GM12801 (cell line): ENCODE data around the gene PLEKHA1.

Experiments used
- TF ChIP-seq, protein P1 (sequence below): IDR thresholded peaks from one replicate; pipeline ENCODE4 v1.5.1; 2011; ENCODE audit warnings: control low read depth; ENCODE audit not compliant: insufficient read length; ENCODE audit errors: extremely low read depth

PLEKHA1 gene

GRCh38 chr10:122373721-122374120 lies 787 bp upstream of the PLEKHA1 start:
- TF ChIP-seq, protein P1, sequence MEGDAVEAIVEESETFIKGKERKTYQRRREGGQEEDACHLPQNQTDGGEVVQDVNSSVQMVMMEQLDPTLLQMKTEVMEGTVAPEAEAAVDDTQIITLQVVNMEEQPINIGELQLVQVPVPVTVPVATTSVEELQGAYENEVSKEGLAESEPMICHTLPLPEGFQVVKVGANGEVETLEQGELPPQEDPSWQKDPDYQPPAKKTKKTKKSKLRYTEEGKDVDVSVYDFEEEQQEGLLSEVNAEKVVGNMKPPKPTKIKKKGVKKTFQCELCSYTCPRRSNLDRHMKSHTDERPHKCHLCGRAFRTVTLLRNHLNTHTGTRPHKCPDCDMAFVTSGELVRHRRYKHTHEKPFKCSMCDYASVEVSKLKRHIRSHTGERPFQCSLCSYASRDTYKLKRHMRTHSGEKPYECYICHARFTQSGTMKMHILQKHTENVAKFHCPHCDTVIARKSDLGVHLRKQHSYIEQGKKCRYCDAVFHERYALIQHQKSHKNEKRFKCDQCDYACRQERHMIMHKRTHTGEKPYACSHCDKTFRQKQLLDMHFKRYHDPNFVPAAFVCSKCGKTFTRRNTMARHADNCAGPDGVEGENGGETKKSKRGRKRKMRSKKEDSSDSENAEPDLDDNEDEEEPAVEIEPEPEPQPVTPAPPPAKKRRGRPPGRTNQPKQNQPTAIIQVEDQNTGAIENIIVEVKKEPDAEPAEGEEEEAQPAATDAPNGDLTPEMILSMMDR = no peak

DNA sequence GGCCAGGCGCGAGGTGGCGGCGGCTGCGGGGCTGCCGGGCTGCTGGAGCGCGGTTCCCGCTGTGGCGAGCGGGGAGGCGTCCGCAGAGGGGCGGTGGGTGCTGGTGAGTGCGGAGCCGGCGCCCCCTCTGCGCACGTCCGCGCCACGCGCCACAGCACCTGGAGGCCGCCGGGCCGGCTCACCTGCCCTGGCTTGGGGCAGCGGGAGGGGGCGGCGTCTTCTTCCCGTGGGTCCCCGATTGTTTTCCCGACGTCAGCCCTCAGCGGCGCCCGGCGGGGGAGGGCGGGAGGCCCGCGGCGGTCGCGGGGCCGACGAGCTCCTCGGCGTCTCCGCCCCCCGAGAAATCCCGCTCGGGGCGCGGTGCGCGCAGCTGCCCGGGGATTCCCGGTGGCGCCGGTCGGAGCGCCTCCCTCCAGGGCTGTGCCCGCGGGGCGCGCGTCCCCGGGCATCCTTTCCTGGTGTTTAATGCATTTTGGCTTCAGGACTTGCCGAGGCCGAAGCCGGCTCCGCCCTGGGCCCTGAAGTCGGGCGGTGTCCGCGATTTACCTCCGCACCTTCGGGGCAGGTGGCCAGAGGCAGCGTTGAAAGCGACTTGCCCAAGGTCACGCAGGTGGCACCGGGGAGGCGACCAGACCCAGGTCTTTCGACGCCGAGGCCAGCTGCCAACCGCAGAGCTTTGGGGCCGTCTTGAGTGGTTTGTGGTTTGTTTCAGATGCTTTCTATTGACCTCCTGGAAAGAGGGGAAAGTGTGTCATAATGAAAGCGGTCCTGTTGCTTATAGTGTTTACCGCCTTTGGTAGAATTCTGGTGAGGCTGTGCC lies 561 bp downstream of the PLEKHA1 start:
- TF ChIP-seq, protein P1 = no peak

GRCh38 chr10:122375679-122376160 lies 1.2 kb downstream of the PLEKHA1 start:
- TF ChIP-seq, protein P1 = no peak

DNA sequence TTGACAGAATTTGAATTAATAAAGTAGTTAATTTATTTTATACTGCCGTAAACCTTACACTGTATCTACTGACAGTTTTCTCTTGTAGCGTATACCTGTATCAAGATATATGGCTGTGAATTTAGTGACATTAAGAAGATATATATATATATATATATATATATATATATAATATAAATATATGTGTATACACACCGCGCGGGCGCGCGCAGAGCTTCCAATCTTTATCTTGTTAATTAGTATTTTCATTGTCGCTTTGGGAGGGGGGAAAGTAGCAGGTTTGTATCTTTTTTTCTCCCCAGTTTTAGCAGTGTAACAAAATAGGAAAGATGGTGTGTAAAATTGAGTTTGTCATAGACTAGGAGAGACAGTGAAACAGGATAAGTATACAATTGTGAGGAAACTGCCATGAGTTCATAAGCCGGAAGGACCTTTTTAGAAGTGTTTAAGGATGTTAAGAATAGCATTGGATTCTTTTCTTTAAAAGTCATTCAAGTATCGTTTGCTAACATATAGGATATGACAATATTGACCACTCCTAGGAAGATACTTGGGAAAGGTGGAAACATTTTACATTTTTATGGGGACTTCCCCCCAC lies 2.0 kb downstream of the PLEKHA1 start:
- TF ChIP-seq, protein P1 = no peak

DNA sequence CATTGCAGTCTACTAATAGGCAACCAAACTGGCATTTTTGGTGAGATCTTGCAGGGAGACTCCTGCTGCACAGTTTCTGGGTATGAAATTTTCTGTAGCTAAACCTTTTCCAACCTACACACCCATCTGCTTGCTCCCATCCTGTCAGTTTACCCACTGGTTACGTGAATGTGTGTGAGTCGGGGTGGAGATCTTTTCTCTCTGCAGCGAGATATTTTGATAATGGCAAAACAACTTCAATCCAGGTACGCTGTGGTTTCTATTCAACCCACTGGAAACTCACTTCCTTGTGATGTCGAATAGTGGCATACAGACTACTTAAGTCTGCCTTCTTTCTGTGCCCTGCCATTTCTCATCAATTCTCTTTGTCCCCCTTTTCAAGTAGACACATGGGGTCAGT lies 4.5 kb downstream of the PLEKHA1 start:
- TF ChIP-seq, protein P1 = no peak

DNA sequence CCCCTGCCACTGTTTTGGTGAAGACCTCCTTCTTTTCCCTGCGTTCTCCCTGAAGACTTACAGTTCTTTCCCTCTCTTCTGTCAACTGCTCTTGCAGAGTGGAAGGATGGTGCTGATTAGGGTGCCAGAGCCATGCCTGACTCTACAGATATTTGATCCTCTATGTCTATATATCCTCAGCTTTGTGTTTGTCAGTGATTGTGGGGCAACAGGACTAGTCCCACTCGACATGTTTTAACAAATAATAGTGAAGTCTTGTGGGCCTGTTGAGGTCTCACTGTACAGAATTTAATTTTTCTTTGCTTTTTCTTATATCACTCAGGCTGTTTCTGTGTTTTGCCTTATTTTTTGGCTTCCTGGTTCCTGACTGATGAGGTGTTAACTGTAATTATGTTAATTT lies 5.0 kb downstream of the PLEKHA1 start:
- TF ChIP-seq, protein P1 = no peak

DNA sequence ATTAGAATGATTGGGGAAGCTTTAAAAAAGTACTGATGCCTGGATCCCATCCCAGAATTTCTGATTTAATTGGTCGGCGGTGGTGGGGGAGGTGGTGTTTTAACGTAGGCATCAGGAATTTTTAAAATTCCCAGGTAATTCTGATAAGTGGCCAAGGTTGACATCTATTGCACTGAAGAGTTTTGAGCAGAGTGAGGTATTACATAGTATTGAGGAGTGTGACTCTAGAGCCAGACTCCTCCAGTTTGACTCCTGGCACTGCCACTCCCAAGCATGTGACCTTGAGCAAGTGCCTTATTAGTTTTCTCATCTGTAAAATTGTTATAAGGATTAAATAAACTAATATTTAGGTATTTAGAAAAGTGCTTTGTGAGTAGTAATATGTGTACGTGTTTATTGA lies 6.2 kb downstream of the PLEKHA1 start:
- TF ChIP-seq, protein P1 = no peak
